Measurements from ENCODE around the gene WASF3.

- no peak for TF ChIP-seq POLR2A (IDR thresholded peaks at IDR 0.05)
- TF ChIP-seq CTCF (IDR thresholded peaks at IDR 0.05): no peak
Observed at GRCh38 chr13:26656919-26657318, 99.4 kb downstream of the WASF3 start.
